Progenitor cell of endocrine pancreas (in vitro differentiated cells): Measurements from ENCODE around the gene NCBP3. TPM values are rescaled to one million over a fixed set of nuclear protein-coding genes. Genes with fewer than 3 reads are reported as not detected.

Experiments
- DNase-seq: peaks from one replicate; pipeline ENCODE4 v3.0.0; 2021; ENCODE audit warnings: low spot score; ENCODE audit not compliant: unreplicated experiment
- H3K27ac Mint-ChIP-seq: 2 replicates; pipeline ENCODE4 v1.8.0; 2021; ENCODE audit warnings: mild to moderate bottlenecking, moderate library complexity, mixed read lengths
- H3K27me3 Mint-ChIP-seq: 2 replicates; pipeline ENCODE4 v1.8.0; 2021; ENCODE audit warnings: mixed read lengths
- H3K36me3 Mint-ChIP-seq: 2 replicates; pipeline ENCODE4 v1.8.0; 2022; ENCODE audit warnings: mixed read lengths; ENCODE audit not compliant: insufficient read depth
- H3K4me1 Mint-ChIP-seq: 2 replicates; pipeline ENCODE4 v1.8.0; 2021; ENCODE audit warnings: low read depth, mixed read lengths
- H3K4me3 Mint-ChIP-seq: 2 replicates; pipeline ENCODE4 v1.8.0; 2021; ENCODE audit warnings: low read depth, mild to moderate bottlenecking, moderate library complexity, mixed read lengths
- H3K9me3 Mint-ChIP-seq: 2 replicates; pipeline ENCODE4 v1.8.0; 2021; ENCODE audit warnings: low read depth, mixed read lengths
- CTCF ChIP-seq: fragments of 200-600 bp; sonication (generic); IDR thresholded peaks from one replicate; pipeline ENCODE4 v1.5.0; 2021; ENCODE audit warnings: antibody characterized with exemption, mild to moderate bottlenecking; ENCODE audit not compliant: unreplicated experiment
- total RNA-seq: library from RNA; stranded (reverse); gene quantifications from 2 replicates; pipeline ENCODE4 v1.2.1, GENCODE V29; 2021

The NCBP3 gene
- total RNA-seq, 1 donor from 2014 or later, result 90.9 TPM

GRCh38 chr17:3777366-3778120, 68.5 kb downstream of the NCBP3 start:
- no peak for TF ChIP-seq CTCF
- no peak for DNase-seq
- Mint-ChIP-seq H3K4me1 (no peaks in the 10 kb centered on the region), H3K4me3 (no peak overlapping the region), H3K27ac (no peak overlapping the region), H3K36me3 (no peaks in the 10 kb centered on the region), H3K27me3 (peaks cover 3% of the 10 kb centered on the region), H3K9me3 (no peaks in the 10 kb centered on the region)

- Mint-ChIP-seq H3K27me3 (peaks cover 7% of the 10 kb centered on the region), H3K4me1 (peaks cover 4% of the 10 kb centered on the region), H3K4me3 (no peak overlapping the region), H3K27ac (no peak overlapping the region), H3K36me3 (no peaks in the 10 kb centered on the region), H3K9me3 (no peaks in the 10 kb centered on the region)
- no peak for DNase-seq
- TF ChIP-seq CTCF, result no peak
Measured at GRCh38 chr17:3773966-3774365, 72.1 kb downstream of the NCBP3 start.

GRCh38 chr17:3773511-3773910, 72.5 kb downstream of the NCBP3 start:
- TF ChIP-seq CTCF, result no peak
- no peaks in the 10 kb centered on the region for H3K9me3 Mint-ChIP-seq
- no peak overlapping the region for H3K27ac Mint-ChIP-seq
- H3K27me3 Mint-ChIP-seq, result peaks cover 9% of the 10 kb centered on the region
- no peak for DNase-seq
- peaks cover 4% of the 10 kb centered on the region for H3K4me1 Mint-ChIP-seq
- H3K4me3 Mint-ChIP-seq, result no peak overlapping the region
- no peaks in the 10 kb centered on the region for H3K36me3 Mint-ChIP-seq

- Mint-ChIP-seq H3K9me3 (no peaks in the 10 kb centered on the region), H3K27me3 (peaks cover 11% of the 10 kb centered on the region), H3K27ac (no peak overlapping the region), H3K4me1 (peaks cover 4% of the 10 kb centered on the region), H3K36me3 (no peaks in the 10 kb centered on the region), H3K4me3 (no peak overlapping the region)
- no peak for TF ChIP-seq CTCF
- DNase-seq, result no peak
Measured at GRCh38 chr17:3772764-3773163, 73.3 kb downstream of the NCBP3 start.

- no peaks in the 10 kb centered on the region for H3K9me3 Mint-ChIP-seq
- no peak overlapping the region for H3K4me3 Mint-ChIP-seq
- no peaks in the 10 kb centered on the region for H3K36me3 Mint-ChIP-seq
- no peak overlapping the region for H3K27ac Mint-ChIP-seq
- peaks cover 4% of the 10 kb centered on the region for H3K4me1 Mint-ChIP-seq
- H3K27me3 Mint-ChIP-seq, result peaks cover 11% of the 10 kb centered on the region
- no peak for TF ChIP-seq CTCF
- no peak for DNase-seq
Measured at GRCh38 chr17:3771140-3771539, 74.9 kb downstream of the NCBP3 start.
